ENCODE results near the gene LRRC8B. TPM values are rescaled to one million over a fixed set of nuclear protein-coding genes. Genes with fewer than 3 reads are reported as not detected.

LRRC8B gene
- total and polyA plus RNA-seq, 2 experiments from 2014 or later, result 0.32 to 0.54 TPM

GRCh38 chr1:89630048-89630447 is 105.4 kb downstream of the LRRC8B start:
- in situ Hi-C loops (cut with MboI), result loop anchor here (25.0 kb wide), 1 partner anchor 357 kb away; the partner anchor contains the start of gene ZNF326
- no peak for DNase-seq
- Histone ChIP-seq H3K9me3 (ENCODE audit: low read depth) (no peaks in the 10 kb centered on the region), H4K20me1 (ENCODE audit: insufficient read depth) (no peaks in the 10 kb centered on the region), H3K4me1 (ENCODE audit: insufficient read depth) (peaks cover 11% of the 10 kb centered on the region; the same call in 1 of the 2 replicates), H3F3A (ENCODE audit: insufficient read depth) (no peaks in the 10 kb centered on the region), H3K27me3 (replicated peaks; ENCODE audit: insufficient read depth) (no peaks in the 10 kb centered on the region), H3K27ac (no peak overlapping the region), H3K79me2 (ENCODE audit: insufficient read depth) (peaks cover 16% of the 10 kb centered on the region), H3K4me2 (ENCODE audit: unreplicated experiment) (no peak overlapping the region), H3K4me3 (no peak overlapping the region), H3K36me3 (ENCODE audit: low read depth) (no peaks in the 10 kb centered on the region), H3K9me2 (ENCODE audit: insufficient read depth) (no peaks in the 10 kb centered on the region), H3K9ac (no peak overlapping the region), H2AFZ (no peak overlapping the region)
- no peak for TF ChIP-seq EZH2phosphoT487 (IDR thresholded peaks at IDR 0.05; ENCODE audit: insufficient read depth, low read depth)
- TF ChIP-seq EZH2 (IDR thresholded peaks at IDR 0.05; ENCODE audit: insufficient read depth, poor library complexity, severe bottlenecking), result no peak
- 95 to 99% methylated on average over 3 of the region's 3 CpGs for WGBS, 2 experiments (ENCODE audit: low coverage in 1 of 2, low lambda C conversion rate in 2 of 2, missing lambda C conversion rate in 2 of 2)

GRCh38 chr1:89631816-89632656 is 107.4 kb downstream of the LRRC8B start:
- Histone ChIP-seq H2AFZ (peak overlapping the region; percentile 98), H3K27me3 (replicated peaks; ENCODE audit: insufficient read depth) (no peaks in the 10 kb centered on the region), H3K4me2 (ENCODE audit: unreplicated experiment) (peak overlapping the region; percentile 96), H4K20me1 (ENCODE audit: insufficient read depth) (no peaks in the 10 kb centered on the region), H3K9me2 (ENCODE audit: insufficient read depth) (no peaks in the 10 kb centered on the region), H3K79me2 (ENCODE audit: insufficient read depth) (peaks cover 30% of the 10 kb centered on the region), H3K9ac (peak overlapping the region; percentile 86), H3F3A (ENCODE audit: insufficient read depth) (peaks cover 19% of the 10 kb centered on the region), H3K4me3 (peak overlapping the region; percentile 90), H3K9me3 (ENCODE audit: low read depth) (no peaks in the 10 kb centered on the region), H3K27ac (no peak overlapping the region; the same call in 1 of the 2 replicates), H3K36me3 (ENCODE audit: low read depth) (no peaks in the 10 kb centered on the region), H3K4me1 (ENCODE audit: insufficient read depth) (peaks cover 26% of the 10 kb centered on the region)
- peak; percentile 4 for DNase-seq
- WGBS, 2 experiments (ENCODE audit: low coverage in 1 of 2, low lambda C conversion rate in 2 of 2, missing lambda C conversion rate in 2 of 2), result 51 to 52% methylated on average over 19 of the region's 19 CpGs
- TF ChIP-seq EZH2phosphoT487 (IDR thresholded peaks at IDR 0.05; ENCODE audit: insufficient read depth, low read depth) (no peak), EZH2 (IDR thresholded peaks at IDR 0.05; ENCODE audit: insufficient read depth, poor library complexity, severe bottlenecking) (no peak)
- in situ Hi-C loops (cut with MboI), result loop anchor here (25.0 kb wide), 1 partner anchor 355 kb away; the partner anchor contains the start of gene ZNF326

GRCh38 chr1:89632657-89633247 is 108.1 kb downstream of the LRRC8B start, which contains the start of gene LRRC8C:
Gene LRRC8C, plus strand, starts transcription at chr1:89633120. Its CDS starts 53,354 bp downstream, at chr1:89686474.
- Histone ChIP-seq H3K9me2 (ENCODE audit: insufficient read depth) (no peaks in the 10 kb centered on the region), H3K27me3 (replicated peaks; ENCODE audit: insufficient read depth) (no peaks in the 10 kb centered on the region), H3K9ac (peak within 1 kb of the TSS; percentile 86), H3K79me2 (ENCODE audit: insufficient read depth) (peaks cover 37% of the 10 kb centered on the region), H3F3A (ENCODE audit: insufficient read depth) (peaks cover 27% of the 10 kb centered on the region), H3K4me3 (peak within 1 kb of the TSS; percentile 90), H3K36me3 (ENCODE audit: low read depth) (no peaks in the 10 kb centered on the region), H2AFZ (peak within 1 kb of the TSS; percentile 98), H3K4me1 (ENCODE audit: insufficient read depth) (peaks cover 32% of the 10 kb centered on the region), H3K9me3 (ENCODE audit: low read depth) (no peaks in the 10 kb centered on the region), H4K20me1 (ENCODE audit: insufficient read depth) (no peaks in the 10 kb centered on the region), H3K27ac (peak within 1 kb of the TSS; percentile 21), H3K4me2 (ENCODE audit: unreplicated experiment) (peak within 1 kb of the TSS; percentile 96)
- in situ Hi-C loops (cut with MboI), result loop anchor here (25.0 kb wide), 1 partner anchor 355 kb away; the partner anchor contains the start of gene ZNF326
- 0 to 1% methylated on average over 38 to 47 of the region's 76 CpGs for WGBS, 2 experiments (ENCODE audit: low coverage in 1 of 2, low lambda C conversion rate in 2 of 2, missing lambda C conversion rate in 2 of 2)
- DNase-seq, result peak; percentile 91
- no peak for TF ChIP-seq EZH2 (IDR thresholded peaks at IDR 0.05; ENCODE audit: insufficient read depth, poor library complexity, severe bottlenecking)
- no peak for TF ChIP-seq EZH2phosphoT487 (IDR thresholded peaks at IDR 0.05; ENCODE audit: insufficient read depth, low read depth)

GRCh38 chr1:89633248-89633799 is 108.7 kb downstream of the LRRC8B start:
- Histone ChIP-seq H2AFZ (peak overlapping the region; percentile 98), H3K79me2 (ENCODE audit: insufficient read depth) (peaks cover 42% of the 10 kb centered on the region), H3K9me2 (ENCODE audit: insufficient read depth) (no peaks in the 10 kb centered on the region), H3K27me3 (replicated peaks; ENCODE audit: insufficient read depth) (no peaks in the 10 kb centered on the region), H3K4me2 (ENCODE audit: unreplicated experiment) (peak overlapping the region; percentile 96), H3K4me3 (peak overlapping the region; percentile 90), H3K36me3 (ENCODE audit: low read depth) (no peaks in the 10 kb centered on the region), H3K9me3 (ENCODE audit: low read depth) (no peaks in the 10 kb centered on the region), H4K20me1 (ENCODE audit: insufficient read depth) (no peaks in the 10 kb centered on the region), H3K4me1 (ENCODE audit: insufficient read depth) (peaks cover 33% of the 10 kb centered on the region), H3K9ac (peak overlapping the region; percentile 86), H3F3A (ENCODE audit: insufficient read depth) (peaks cover 32% of the 10 kb centered on the region), H3K27ac (peak overlapping the region; percentile 21; the same call in 1 of the 2 replicates)
- 1 to 2% methylated on average over 26 to 45 of the region's 57 CpGs for WGBS, 2 experiments (ENCODE audit: low coverage in 1 of 2, low lambda C conversion rate in 2 of 2, missing lambda C conversion rate in 2 of 2)
- TF ChIP-seq EZH2phosphoT487 (IDR thresholded peaks at IDR 0.05; ENCODE audit: insufficient read depth, low read depth) (no peak), EZH2 (IDR thresholded peaks at IDR 0.05; ENCODE audit: insufficient read depth, poor library complexity, severe bottlenecking) (no peak)
- in situ Hi-C loops (cut with MboI), result loop anchor here (25.0 kb wide), 1 partner anchor 354 kb away; the partner anchor contains the start of gene ZNF326
- peak; percentile 73 for DNase-seq

Measured in GM23248 (cell line).